Activated CD8-positive, alpha-beta memory T cell treated with anti-CD3 and anti-CD28 coated beads, Interleukin-2, amount 50 U/mL, for 4 hours (primary cell): ENCODE measurements around the gene SLC13A2.
"Not testable (repeated sequence)": the region's sequence is repeated elsewhere in the genome, so short reads cannot be mapped to it uniquely, and the experiment has no call there.

Experiments
- DNase-seq: peaks from one replicate; pipeline ENCODE4 v3.0.0-alpha.2; 2020

Gene SLC13A2

DNA sequence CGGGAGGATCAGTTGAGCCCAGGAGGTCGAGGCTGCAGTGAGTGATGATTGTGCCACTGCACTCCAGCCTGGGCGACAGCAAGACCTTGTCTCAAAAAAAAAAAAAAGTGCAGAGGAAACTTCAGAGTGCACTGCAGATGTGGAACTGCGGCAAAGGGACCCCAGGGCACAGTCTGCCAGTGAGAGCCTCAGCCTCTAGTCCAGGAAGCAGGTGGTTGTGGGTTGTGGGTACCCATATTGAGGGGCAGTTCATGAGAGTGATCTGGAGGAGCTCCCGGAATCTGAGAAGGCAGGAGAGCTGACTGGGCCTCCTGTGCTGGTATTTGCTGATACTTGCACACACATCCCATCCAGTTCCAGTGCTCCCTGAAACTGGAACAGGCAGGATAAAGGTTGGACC is 45.8 kb downstream of the SLC13A2 start:
- DNase-seq, result no peak

DNA sequence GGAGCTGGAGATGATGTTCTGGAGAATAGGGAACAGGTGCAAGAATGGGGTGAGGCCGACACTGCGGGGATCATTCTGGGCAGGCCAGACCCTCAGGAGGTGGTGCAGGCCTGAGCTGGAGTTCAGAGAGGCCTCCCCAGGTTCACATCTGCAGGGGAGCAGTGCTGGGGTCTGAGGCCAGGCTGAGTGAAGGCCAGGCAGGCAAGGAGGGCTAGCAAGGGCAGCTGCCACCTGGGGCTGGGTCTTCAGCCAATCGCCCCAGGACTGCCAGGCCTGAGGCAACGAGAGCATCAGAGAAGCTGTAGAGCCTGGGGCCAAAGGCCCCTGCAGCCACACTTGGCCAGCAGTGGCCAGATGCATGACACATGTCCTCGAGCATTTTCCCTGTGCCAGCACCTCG is 47.2 kb downstream of the SLC13A2 start:
- no peak for DNase-seq

DNA sequence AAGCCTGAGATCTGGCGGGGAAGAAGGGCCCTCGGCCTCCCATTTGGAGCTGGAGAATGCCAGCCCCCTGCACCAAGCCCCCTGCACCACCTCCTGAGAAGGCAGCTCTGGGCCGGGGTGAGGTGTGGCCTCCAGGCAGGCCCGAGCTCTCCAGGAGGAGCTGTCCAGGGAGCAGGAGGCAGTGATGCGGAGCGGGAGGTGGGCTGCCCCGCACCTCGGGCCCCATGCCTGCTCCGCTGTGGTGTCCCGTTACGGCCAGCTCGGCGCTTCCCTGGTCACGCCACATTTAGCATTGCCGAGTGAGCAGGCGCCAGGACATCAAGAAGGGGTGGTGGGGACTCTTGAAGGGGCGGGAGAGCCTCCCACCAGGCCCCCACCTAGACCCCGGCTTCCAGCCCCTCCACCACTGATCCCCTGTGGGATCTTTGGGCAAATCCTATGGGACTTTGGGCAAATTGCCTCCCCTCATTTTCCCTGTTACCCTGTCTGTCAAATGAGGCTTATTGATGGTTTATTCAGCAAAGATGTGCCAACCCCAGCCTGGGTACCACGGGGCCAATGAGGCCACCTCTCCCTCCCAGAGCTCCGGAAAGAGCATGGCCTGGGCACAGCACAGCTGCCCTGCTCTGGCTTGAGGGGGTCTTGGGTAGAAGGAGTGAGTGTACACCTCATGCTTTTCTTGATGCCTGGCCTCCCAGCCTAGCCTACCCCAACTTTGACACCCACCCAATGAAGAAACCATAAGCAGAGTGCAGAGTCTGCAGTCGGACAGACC is 48.1 kb downstream of the SLC13A2 start:
- no peak for DNase-seq

DNA sequence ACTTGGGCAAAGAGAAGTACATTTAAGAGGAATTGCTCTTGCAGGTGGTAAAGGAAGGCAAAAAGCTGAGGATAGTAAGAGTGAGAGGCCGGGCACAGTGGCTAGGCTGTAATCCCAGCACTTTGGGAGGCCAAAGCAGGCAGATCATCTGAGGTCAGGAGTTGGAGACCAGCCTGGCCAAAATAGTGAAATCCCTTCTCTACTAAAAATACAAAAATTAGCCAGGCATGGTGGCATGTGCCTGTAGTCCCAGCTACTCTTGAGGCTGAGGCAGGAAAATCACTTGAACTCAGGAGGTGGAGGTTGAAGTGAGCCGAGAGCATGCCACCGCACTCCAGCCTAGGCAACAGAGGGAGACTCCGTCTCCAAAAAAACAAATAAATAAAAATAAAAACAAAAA is 48.8 kb downstream of the SLC13A2 start:
- not testable (repeated sequence) for DNase-seq

DNA sequence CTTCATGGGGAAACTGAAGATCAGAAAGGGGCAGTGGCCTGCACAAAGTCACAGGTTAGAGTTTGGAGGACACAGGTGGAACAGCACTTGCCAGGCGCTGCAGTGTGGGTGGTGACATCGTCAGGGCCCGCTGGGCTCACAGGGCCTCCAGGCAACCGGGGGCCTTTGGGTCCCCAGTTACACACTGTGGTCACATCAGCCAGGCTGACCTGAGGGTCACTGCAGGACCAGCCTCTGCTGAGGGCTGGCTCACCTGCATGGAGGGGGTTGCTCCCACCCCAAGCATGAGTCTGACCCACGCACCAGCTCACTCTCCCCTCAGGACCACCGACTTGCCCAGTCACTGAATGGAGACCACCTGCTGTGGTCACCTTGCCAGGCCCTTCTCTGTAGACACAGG is 49.7 kb downstream of the SLC13A2 start:
- no peak for DNase-seq

DNA sequence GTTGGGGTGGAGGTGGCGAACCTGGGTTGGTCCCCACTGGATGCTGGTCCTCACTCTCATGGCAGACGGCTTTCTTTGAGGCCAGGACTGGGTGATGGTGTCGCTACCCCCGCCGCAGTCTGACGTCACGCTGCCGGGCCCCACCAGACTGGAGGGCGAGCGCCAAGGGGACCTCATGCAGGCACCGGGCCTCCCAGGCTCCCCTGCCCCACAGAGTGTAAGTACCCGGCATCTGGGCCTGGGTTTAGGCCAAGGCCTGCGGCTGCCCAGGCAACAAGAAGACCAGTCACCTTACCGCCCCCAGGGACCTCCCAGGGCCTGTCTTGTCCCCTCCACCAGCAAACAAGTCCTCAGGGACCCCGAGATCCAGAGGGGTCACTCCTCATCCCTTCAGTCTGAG is 50.4 kb downstream of the SLC13A2 start:
- DNase-seq, result no peak

DNA sequence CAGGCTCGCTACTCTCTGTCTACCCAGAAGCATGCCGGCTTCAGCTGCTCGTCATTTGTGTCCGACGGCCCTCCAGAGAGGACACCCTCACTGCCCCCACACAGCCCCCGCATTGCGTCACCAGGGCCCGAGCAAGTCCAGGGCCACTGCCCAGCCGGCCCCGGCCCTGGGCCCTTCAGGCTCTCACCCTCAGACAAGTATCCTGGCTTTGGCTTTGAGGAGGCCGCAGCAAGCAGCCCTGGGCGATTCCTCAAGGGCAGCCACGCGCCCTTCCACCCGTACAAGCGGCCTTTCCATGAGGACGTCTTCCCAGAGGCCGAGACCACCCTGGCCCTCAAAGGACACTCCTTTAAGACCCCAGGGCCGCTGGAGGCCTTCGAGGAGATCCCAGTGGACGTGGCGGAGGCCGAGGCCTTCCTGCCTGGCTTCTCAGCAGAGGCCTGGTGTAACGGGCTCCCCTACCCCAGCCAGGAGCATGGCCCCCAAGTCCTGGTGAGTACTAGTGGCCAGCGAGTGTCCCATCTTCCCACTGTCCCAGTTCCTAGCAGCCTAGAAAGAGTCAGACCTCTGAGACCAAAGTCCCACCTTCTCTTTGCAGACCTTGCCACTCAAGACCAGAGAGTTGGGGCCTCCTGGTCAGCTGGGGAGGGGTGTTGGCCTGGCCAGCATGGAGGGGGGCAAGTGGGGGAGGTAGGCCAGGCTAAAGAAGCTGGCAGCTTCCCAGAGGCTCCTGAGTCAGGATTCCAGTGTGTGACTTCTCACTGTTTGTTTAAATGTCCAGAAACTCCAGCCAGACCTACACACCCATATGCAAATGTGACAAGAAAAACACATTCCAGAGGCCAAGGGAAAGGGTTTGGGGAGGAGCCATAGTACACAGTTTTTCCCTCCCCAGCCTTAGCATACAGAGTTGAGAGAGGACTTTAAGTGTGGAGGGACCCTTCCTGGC is 51.3 kb downstream of the SLC13A2 start:
- DNase-seq, result no peak

DNA sequence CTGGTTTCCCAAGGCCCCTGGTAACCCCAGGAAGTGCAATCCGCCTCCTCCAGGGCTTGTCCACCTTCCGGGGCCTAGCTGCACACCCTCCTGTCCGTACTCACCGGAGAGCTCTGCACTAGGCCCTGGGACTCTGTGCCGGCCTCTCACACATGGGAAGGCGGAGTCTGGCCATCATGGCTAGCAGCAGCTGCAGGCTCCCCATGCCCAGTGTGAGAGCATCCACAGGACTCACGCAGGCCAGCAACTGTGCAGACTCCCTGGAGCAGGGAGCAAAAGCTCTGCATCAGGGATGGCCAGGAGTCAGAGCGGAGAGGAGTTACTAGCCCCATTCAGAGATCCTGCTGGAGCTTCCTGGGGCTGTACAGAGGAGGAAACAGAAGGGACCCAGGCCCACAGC is 52.9 kb downstream of the SLC13A2 start:
- no peak for DNase-seq

DNA sequence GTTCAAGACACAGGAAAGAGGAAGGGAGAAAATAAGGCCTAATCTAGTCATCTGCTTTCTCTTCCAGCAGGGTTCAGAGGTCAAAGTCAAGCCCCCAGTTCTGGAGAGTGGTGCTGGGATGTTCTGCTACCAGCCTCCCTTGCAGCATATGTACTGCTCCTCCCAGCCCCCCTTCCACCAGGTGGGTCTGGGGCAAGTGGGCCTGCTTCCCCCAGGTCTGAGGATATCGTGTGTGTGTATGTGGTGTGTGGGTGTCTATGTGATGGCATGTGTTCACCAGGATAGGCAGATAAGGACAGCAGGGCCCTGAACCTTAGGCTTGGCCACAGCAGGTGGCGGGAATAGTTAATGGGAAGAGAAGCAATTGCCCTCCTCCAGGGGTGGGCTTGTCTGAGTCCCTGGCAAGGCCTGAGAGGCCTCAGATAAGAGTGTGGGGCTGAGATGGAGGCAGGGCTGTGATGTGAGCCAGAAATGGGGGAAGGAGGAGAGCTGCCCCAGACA is 53.8 kb downstream of the SLC13A2 start:
- DNase-seq, result no peak

DNA sequence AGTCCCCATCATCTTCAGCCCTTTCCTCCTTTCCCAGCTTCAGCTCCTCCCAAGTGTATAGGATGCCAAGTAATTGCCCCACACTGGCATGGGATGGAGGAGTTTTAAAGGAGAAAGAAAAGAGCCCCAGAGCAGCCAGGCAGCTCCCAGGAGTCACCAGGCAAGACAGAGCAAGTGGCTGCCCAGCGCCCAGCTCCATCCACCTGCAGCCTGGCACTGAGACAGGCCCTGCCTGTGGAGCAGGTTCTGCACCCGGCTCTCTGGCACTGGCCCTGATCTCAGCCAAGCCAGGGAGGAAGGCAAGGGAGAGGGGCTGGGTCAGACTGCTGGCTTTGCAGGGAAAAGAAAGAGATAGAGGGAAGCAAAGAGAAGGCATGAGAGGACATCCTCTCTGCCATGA is 54.4 kb downstream of the SLC13A2 start:
- no peak for DNase-seq

DNA sequence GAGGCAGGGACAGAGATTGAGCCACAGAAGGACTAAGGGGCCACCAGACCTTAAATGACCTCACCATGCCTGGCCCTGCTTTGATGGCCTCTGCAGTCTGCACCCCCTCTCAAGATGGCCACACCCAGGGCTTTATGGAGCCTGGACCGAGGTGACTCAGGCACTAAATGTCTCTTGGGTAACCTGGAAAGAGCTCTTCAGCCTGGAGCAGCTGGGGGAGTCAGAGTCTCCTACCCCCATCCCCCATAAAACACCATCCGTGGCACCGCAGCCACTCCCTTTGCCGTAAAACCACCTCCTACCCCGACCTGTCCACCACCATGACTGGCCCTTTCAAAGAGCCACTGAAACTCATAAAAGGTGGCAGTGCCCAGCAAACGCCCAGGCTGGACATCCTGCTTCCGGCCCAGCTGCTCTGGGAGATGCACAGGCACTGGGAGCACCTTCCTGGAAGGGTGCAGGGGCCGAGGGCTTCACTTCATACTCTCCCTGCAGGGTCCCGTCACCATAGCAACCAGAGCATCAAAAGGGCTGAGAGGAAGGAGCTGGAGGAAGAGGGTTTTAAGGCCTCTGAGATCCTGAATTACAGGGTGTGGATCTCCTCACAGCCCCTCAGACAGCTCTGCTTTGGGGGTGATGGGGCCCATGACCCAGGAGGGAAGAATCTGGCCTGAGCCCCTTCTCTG is 55.0 kb downstream of the SLC13A2 start:
- no peak for DNase-seq

DNA sequence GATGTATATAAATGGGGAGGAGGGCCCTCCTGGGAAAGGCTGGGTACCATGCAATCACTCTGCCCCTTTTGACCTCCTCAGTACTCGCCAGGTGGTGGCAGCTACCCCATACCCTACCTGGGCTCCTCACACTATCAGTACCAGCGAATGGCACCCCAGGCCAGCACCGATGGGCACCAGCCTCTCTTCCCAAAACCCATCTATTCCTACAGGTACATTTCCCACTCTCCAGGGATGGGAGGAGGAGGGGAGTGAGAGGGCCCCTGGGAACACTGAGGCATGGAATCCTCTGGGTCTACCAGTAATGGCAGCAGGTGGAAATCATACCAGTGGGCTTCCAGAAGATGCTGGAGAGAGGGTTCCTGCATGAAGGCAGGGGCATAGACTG is 55.6 kb downstream of the SLC13A2 start:
- DNase-seq, result no peak

DNA sequence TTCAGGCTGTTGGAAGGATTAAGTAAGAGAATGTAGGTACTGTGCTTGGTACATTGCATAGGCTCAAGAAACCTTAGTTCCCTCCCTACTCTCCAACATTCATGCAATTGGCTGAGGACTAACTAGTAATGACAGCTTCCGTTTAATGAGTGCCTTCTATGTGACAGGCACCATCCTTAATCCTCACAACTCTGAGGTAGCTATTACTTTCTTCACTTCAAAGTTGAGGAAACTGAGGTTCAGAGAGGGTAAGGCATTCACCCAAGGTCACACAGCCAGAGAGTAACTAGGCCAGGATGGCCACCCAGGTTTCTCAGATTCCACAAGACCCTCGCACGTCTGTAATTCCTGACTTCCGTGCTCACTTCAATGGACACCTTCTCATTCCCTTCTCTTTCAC is 56.8 kb downstream of the SLC13A2 start:
- no peak for DNase-seq

DNA sequence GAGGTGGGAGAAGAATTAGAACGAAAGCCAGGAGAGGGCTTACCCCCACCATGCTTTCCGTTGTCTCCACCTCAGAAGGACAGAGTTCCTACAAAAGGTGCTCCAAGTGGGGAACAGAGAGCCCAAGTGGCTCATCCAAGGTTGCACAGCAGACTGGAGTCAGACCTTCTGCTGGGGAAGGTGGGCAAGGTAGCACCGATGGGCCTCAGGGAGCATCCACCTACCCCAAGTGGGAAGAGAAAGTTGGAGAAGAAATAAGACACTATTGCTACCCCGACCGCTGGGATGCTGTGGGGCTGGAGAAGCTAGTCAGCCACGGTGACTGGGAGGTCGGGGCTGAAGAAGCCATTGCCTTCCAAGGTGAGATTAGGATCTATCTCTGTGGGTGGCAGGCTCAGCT is 57.5 kb downstream of the SLC13A2 start:
- DNase-seq, result no peak

DNA sequence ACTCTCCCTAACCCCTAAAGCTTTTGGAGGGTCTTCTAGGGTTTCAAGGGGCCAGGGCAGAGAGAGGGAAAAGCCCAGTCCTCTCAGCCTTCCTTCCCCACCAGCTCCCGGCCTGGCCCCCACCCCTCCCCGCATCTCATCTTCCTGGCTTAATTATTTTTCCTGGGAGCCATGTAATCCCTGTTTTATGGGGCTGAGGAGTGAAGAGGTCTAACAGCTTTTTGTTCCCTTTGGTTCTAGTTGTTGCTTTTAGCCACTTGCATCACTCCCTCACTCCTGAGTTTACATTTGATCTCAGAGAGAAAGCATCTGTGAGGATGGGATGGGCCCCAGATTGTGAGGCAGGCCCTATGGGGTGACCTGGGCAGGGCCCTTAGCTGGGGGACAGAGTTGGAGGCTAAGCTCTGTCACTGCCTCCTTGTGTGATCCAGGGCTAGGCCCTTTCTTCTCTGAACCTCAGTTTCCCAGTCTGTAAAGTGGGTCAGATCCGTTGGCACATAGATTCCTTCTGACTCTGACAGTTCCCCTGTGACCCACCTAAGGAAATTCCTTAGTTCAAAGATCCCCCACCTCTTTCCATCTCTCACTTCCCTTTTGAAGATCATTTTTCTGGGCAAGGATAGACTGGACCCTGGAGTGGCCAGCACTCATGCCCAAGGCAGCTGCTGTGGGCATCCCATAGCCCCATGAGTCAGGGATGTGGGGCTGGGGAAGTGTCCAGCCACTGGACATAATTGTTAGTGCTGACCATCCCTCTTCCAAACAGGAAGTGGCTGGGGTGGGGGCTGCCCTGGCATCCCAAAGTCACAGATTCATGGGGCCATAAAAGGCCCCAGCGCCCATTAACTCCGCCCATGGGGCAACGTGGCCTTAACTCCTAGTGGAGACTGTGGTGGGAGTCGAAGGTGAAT is 58.9 kb downstream of the SLC13A2 start:
- no peak for DNase-seq

DNA sequence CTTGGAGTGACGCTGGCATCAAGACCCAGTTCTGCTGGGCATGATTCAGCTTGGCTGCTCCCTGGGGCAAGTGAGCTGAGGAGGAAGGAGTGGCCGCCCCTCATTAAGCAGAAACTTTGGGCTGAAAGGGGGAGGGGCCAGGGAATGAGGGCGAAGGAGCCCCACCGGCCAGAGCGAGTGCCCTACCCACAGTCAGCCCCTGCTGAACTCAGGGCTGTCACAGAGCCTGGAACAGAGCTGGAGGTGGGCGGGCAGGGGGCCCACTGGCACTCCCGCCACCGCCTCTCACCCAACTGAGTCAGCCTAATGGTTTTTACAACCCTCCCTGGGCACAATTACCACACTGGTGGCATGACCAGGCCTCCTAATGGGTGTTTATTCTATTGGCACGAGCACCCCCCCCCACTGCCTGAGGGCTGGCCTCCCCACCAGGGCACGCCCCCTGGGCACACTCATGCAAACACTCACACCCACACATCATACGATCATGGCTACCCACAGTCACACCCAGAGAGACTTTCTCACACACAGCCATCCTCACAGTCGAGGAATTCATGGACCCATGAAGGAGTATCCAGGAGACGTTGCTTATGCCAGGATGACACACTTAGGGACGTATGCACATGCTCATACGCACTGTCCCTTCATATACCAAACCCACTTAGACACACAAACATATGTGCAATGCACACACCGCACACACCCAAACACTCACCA is 59.8 kb downstream of the SLC13A2 start:
- DNase-seq, result no peak

DNA sequence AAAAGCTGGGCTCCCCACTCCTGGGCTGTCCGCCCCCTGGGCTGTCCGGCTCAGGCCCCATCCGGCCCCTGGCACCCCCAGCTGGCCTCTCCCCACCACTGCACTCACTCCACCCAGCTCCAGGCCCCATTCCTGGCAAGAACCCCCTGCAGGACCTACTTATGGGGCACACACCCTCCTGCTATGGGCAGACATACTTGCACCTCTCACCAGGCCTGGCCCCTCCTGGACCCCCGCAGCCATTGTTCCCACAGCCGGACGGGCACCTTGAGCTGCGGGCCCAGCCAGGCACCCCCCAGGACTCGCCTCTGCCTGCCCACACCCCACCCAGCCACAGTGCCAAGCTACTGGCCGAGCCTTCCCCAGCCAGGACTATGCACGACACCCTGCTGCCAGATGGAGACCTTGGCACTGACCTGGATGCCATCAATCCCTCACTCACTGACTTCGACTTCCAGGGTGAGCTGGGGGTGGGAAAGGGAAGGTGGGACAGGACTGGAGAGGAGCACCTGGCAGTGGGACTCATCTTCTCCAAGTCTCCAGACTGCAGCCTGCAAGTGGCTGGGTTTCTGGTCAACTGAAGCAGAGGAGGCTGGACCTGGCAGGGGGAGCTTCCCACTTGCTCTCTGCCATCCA is 61.4 kb downstream of the SLC13A2 start:
- no peak for DNase-seq

DNA sequence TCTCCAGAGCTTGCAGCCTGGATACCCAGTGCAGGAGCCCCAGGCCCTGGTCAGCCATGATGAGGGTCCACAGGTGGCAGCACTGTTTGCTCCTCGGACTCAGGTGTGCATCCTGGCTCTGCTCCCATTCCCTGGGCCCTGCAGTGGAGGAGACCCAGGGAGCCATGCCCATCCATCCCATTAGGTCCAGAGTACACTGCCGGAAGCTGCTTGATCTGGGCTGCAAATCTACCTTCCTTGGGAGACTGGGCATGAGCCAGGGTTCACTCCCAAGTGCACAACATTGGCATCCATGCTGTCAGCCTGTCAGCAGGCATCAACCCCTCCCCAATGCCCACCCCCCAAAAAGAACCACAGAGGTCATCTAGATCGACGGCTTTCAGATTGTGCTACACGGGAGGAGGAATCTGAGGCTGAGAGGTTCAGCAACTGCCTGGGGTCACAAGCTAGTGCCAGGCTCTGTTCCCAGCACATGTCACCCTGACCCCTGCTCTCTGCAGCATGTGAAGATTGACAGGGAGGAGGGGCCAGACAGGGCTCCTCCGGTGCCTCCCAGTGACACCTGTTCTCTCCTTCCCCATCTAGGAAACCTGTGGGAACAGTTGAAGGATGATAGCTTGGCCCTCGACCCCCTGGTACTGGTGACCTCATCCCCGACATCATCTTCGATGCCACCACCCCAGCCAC is 63.2 kb downstream of the SLC13A2 start:
- no peak for DNase-seq

DNA sequence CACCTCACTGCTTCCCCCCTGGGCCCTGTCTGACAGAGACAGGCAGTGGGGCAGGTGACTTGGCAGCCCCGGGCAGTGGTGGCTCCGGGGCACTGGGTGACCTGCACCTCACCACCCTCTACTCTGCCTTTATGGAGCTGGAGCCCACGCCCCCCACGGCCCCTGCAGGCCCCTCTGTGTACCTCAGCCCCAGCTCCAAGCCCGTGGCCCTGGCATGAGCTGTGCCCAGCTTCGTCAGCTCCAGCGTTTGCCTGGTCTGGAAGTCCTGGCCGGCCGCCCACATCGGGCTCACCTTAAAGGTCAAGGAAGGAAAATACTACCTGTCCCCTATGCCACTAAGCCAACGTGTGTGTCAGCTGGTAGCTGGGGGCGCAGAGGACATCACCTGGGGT is 63.8 kb downstream of the SLC13A2 start:
- no peak for DNase-seq

DNA sequence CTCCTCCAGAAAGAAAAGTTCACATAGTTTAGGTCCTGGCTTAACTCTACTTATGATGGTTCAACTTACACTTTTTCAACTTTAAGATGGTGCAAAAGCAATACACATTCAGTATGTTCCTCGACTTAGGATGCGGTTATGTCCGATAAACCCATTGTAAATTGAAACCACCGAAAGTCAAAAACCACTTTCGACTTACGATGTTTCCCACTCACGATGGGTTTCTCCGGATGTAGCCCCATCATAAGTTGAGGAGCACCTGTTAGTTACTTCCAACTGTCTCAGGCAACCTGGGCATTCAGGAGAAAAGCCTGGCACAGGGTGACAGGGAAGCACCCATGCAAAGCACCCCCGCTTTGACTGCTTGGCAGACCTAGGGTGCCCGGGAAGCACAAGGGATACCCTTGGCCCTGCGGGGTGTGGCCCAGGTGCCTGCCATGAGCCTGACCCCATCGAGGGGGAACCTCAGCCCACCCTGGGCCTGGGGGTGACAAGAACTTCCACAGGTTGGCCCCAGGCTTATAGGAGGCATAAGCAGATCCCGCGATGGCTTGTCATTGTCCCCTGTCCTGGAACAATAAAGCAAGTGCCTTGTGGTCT is 65.0 kb downstream of the SLC13A2 start:
- DNase-seq, result no peak
